ENCODE results near the gene CCDC192.

CCDC192 gene

DNA sequence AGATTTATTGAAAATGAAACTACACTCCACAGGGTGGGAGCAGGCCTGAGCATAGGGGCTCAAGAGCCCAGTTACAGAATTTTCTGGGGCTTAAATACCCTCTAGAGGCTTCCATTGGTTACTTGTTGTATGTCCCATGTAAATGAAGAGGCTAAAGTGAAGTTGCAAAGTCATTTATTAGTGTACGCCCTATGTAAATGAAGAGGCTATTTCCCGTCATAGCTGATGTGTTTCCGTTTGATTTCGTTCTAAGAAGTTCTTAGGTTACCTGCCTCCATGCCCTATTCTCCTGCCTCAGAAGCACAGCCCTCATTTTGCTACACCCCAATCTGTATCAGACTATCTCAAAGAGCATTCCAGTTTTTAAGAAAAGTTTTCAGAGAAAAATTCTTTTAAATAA lies 273.3 kb downstream of the CCDC192 start:
- H3K27ac ChIP-seq: no peak overlapping the region

DNA sequence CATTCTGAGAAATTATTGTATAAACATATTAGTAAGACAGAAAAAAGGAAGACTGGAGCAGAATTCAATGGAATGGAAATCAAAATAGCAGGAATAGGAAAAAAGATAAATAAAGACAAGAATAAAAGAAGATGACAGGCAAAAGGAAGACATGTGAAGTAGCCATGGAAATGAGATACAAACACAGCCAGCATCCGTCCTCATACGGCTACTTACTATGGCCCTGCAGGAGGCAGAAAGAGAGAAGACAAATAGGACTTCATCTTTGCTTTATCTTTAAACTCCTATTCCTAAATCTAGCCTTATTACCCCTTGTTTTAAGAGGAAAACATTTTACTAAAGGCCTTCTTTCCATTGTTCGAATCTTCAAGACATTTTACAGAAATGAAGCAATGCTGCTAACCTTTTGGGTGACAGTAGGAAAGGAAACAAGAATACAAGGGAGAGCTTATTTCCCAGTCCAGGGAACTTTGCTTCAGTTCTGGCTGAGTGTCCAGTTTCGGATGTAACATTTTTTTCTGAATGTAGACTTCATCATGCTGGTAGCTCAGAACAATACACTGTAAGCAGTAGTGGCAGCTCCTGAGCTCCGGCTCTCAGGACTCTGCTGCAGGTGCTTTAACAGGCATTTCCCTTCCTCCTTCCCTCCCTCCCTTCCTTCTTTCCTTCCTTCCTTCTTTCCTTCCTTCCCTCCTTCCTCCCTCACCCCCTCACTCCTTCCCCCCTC lies 274.0 kb downstream of the CCDC192 start:
- no peak for TF ChIP-seq ZFX (IDR thresholded peaks at IDR 0.05)
- TF ChIP-seq CTCF (conservative IDR thresholded peaks at IDR 0.05): no peak
- H3K27ac ChIP-seq: no peak overlapping the region

More for the DNA sequence above, 273.3 kb downstream of the CCDC192 start:
- TF ChIP-seq ZFX (IDR thresholded peaks at IDR 0.05): no peak
- no peak for TF ChIP-seq CTCF (conservative IDR thresholded peaks at IDR 0.05)

DNA sequence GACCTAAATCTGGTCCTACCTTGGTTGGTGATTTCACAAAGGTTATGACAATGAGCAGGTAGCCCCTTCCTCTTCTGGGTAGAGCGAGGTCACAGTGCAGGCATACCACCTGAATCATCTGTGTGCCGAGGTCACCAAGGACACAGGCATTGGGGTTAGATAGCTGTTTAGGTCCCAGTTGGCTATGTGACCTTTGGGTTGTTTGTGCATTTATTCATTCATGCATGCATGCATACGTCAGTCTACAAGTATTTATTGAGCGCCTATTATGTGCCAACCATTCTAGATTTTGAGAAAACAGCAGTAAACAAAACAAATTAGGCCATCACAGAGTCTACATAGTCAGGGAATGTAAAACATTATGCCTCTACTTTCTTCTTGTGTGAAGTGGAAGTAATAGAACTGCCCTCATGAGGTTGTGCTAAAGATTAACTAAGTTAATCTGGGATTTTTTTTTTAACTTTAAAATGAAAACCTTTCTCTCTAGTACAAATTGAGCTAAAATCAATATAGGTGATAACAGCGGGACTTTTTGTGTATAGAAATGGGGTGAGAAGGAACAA lies 275.6 kb downstream of the CCDC192 start:
- TF ChIP-seq ZFX (IDR thresholded peaks at IDR 0.05) (no peak), CTCF (conservative IDR thresholded peaks at IDR 0.05) (no peak)
- no peak overlapping the region for H3K27ac ChIP-seq

DNA sequence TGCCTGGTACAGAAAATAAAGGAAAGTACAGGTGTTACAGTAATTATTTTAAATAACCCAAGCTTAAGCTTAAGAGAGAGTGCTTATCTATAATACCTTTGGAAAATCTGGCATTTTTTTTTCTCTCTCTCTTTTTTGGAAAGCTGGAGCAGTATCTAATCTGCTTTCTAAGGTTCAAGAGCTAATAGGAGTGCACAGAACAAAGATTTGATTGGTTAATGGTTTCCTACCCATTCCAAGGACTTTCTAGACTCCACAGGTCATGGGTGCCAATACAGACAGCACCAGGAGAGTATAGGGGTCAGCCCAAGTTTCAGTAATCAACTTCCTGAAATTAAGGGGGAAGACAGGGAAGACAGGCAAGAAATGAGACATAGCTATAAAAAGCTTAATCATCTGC lies 276.3 kb downstream of the CCDC192 start:
- TF ChIP-seq CTCF (conservative IDR thresholded peaks at IDR 0.05) (no peak), ZFX (IDR thresholded peaks at IDR 0.05) (no peak)

DNA sequence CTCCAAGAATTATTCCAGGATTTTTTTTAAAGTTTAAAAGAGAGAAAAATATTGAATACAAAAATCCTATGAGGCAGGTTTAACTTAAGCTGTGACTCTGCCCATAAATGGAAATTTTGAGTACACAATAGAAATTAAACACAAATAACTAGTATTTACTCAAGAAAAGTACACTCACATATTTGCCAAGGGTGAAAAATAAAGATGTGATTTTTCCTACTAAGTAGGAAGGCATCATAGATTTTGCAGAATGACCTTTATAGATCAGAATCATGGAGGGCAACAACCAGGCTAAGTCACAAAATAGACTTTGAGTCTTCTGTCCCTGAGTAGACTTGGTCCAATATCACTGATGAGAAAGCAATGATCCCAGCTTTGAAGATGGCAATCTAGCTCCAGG lies 277.7 kb downstream of the CCDC192 start:
- TF ChIP-seq ZFX (IDR thresholded peaks at IDR 0.05) (no peak), CTCF (conservative IDR thresholded peaks at IDR 0.05) (no peak)
- no peak overlapping the region for H3K27ac ChIP-seq

More for the DNA sequence above, 276.3 kb downstream of the CCDC192 start:
- H3K27ac ChIP-seq: no peak overlapping the region

DNA sequence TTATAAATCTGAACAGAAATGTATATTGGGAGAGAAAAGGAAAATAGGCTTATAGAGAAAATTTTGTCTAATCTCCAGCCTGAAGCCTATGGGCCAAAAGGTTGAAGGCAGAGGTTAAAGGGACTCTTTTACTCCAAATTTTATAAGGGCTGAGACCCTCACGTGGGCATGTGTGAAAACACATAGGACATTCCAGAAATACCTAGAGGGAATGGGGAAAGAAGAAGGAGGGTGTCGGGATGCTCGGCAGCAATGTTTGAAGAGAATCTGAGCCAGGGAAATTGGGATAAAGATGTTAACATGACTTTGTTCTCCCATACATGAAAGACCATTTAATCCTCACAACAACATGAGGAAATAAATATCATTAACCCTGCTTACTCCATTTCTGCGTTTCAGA lies 278.3 kb downstream of the CCDC192 start:
- TF ChIP-seq ZFX (IDR thresholded peaks at IDR 0.05): no peak
- no peak for TF ChIP-seq CTCF (conservative IDR thresholded peaks at IDR 0.05)
- H3K27ac ChIP-seq: no peak overlapping the region

DNA sequence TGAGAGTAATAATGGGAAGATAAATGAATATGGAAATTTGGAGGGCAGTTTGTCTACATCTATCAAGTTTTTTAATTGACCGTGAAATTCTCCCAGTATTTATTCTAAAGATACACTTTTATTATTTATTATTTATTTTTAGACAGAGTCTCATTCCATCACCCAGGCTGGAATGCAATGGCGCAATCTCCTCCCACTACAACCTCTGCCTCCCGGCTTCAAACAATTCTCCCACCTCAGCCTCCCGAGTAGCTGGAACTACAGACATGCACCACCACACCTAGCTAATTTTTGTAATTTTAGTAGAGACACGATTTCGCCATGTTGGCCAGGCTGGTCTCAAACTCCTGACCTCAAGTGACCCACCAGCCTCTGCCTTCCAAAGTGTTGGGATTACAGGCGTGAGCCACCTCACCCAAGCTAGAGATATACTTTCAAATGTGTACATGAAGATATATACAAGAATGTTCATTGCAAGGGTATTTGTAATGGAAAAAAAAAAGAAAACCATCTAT lies 282.7 kb downstream of the CCDC192 start:
- no peak overlapping the region for H3K27ac ChIP-seq
- TF ChIP-seq ZFX (IDR thresholded peaks at IDR 0.05) (no peak), CTCF (conservative IDR thresholded peaks at IDR 0.05) (no peak)
